ENCODE results near the gene UBE2U. TPM values are rescaled to one million over a fixed set of nuclear protein-coding genes. Genes with fewer than 3 reads are reported as not detected.

UBE2U gene
- total and polyA plus RNA-seq, 2 of the 8 experiments (the other 6 are each of a cell fraction or from before 2014, with no cell fraction given), result not detected

- H3K27ac ChIP-seq (ENCODE audit: low read depth, low read length), result no peak overlapping the region
- H3K4ac ChIP-seq (replicated peaks; ENCODE audit: insufficient read length, low read depth, low read length), result no peak overlapping the region
- H3K9ac ChIP-seq (replicated peaks in 1 of 4; ENCODE audit: extremely low read depth in 1 of 4, low read depth in 3 of 4, low read length in 3 of 4), result no peak overlapping the region
- WGBS, 2 experiments (ENCODE audit: extremely low coverage in 1 of 2, insufficient coverage in 1 of 2, insufficient read length in 1 of 2, insufficient replicate concordance in 2 of 2, low coverage in 1 of 2, low lambda C conversion rate in 2 of 2, missing lambda C conversion rate in 1 of 2), result 69% methylated on average over 22 of the region's 23 CpGs; no CpG with 5 or more reads in 1 of the 2 experiments
- CTCF ChIA-PET (ENCODE audit: partially characterized antibody), result interaction anchor here (0.6 to 2.3 kb wide), 21 partner anchors 8 to 560 kb away, joined by 3 to 14 read pairs (median 3); no protein-coding TSS in a partner anchor
- H4K20me1 ChIP-seq (replicated peaks in 1 of 2; ENCODE audit: control insufficient read depth in 1 of 2, insufficient read depth in 2 of 2, low read length in 2 of 2), result no peaks in the 10 kb centered on the region
- peaks cover 0 to 3% (median 0%) of the 10 kb centered on the region in 4 experiments; a peak in 1 of 7 replicates for H3K4me1 ChIP-seq (replicated peaks in 1 of 4; ENCODE audit: control insufficient read depth in 3 of 4, insufficient read depth in 4 of 4, low read length in 3 of 4)
- DNase-seq (ENCODE audit: low read depth in 1 of 2, low spot score in 2 of 2) (peak in 1 of 2 experiments; percentile 70), FAIRE-seq (peak; percentile 69)
- no peaks in the 10 kb centered on the region for H3K79me1 ChIP-seq (ENCODE audit: low read depth, low read length)
- H4K8ac ChIP-seq (ENCODE audit: extremely low read depth, insufficient read depth, low read length), result no peak overlapping the region
- no peak overlapping the region; the same call in 1 of the 2 replicates for H2AFZ ChIP-seq (ENCODE audit: low read length)
- H3K23ac ChIP-seq (ENCODE audit: insufficient read length), result no peak overlapping the region
- no peak overlapping the region for H2BK120ac ChIP-seq (replicated peaks; ENCODE audit: low read depth, low read length)
- no peak overlapping the region for H2AK5ac ChIP-seq (ENCODE audit: low read depth, low read length)
- POLR2A ChIA-PET (ENCODE audit: partially characterized antibody), result no interaction called here
- H2BK12ac ChIP-seq (ENCODE audit: low read depth, low read length), result peak overlapping the region; percentile 77; the same call in 1 of the 2 replicates
- peak overlapping the region; percentile 8 for H4K91ac ChIP-seq (replicated peaks; ENCODE audit: insufficient read length, low read length)
- H2BK5ac ChIP-seq (ENCODE audit: low read depth, low read length), result no peak overlapping the region
- no peak overlapping the region for H2BK15ac ChIP-seq (ENCODE audit: low read length)
- H3K4me2 ChIP-seq (ENCODE audit: insufficient read depth in 1 of 2, low read depth in 2 of 2, low read length in 2 of 2), result no peak overlapping the region; a peak in 1 of 4 replicates
- H3K14ac ChIP-seq (ENCODE audit: insufficient read length), result no peak overlapping the region
- no peak overlapping the region for H4K5ac ChIP-seq (ENCODE audit: insufficient read length, low read depth, low read length)
- H3K36me3 ChIP-seq (ENCODE audit: control insufficient read depth in 2 of 4, insufficient read depth in 4 of 4, low read length in 3 of 4), result no peaks in the 10 kb centered on the region
- H2BK20ac ChIP-seq (ENCODE audit: low read length), result no peak overlapping the region
- H3K9me3 ChIP-seq (ENCODE audit: insufficient read depth in 2 of 2, low read depth in 1 of 2, low read length in 1 of 2), result peaks cover 12 to 14% of the 10 kb centered on the region in 2 experiments; a peak in 3 of 4 replicates
- no peaks in the 10 kb centered on the region for H3K79me2 ChIP-seq (ENCODE audit: control insufficient read depth in 1 of 2, insufficient read depth in 2 of 2, low read length in 2 of 2)
- TF ChIP-seq ZNF274 (IDR thresholded peaks at IDR 0.05; ENCODE audit: borderline replicate concordance, extremely low read depth, low read length) (no peak), CTCF (IDR thresholded peaks at IDR 0.05; ENCODE audit: control extremely low read depth in 1 of 3, insufficient read depth in 1 of 3, low read depth in 1 of 3, low read length in 3 of 3) (peak in 2 of 3 experiments; percentile 64 to 70; a peak in 3 of 4 replicates), JUND (IDR thresholded peaks at IDR 0.05; ENCODE audit: low read length) (no peak), RAD21 (IDR thresholded peaks at IDR 0.05 in 1 of 2, conservative IDR thresholded peaks at IDR 0.05 in 1 of 2; ENCODE audit: low read depth in 2 of 2, low read length in 2 of 2) (peak; percentile 95)
- H3K18ac ChIP-seq (ENCODE audit: extremely low read depth, low read length), result no peak overlapping the region
- H3K23me2 ChIP-seq (ENCODE audit: low read depth, low read length), result no peaks in the 10 kb centered on the region; the same call in 1 of the 2 replicates
- H3K4me3 ChIP-seq (ENCODE audit: extremely low read depth in 1 of 4, insufficient read depth in 2 of 4, low read depth in 3 of 4, low read length in 4 of 4), result no peak overlapping the region
- no peaks in the 10 kb centered on the region for H3K27me3 ChIP-seq (replicated peaks in 1 of 4; ENCODE audit: control insufficient read depth in 3 of 4, extremely low read depth in 1 of 4, insufficient read depth in 3 of 4, low read length in 3 of 4)
- H3K56ac ChIP-seq (replicated peaks; ENCODE audit: insufficient read length, low read depth, low read length), result no peak overlapping the region
These were observed 65.5 kb downstream of the UBE2U start for GRCh38 chr1:64268653-64269557.
